GM10266 (cell line): ENCODE data around the gene VAMP3.
A peak's percentile ranks its signal among the peaks of the same experiment; 100 is the strongest.

ENCODE experiments used
- DNase-seq: peaks from one replicate; pipeline ENCODE4 v3.0.0; 2012; ENCODE audit errors: extremely low spot score
- CTCF ChIP-seq: IDR thresholded peaks from 2 replicates; pipeline ENCODE4 v1.5.1; 2012; ENCODE audit warnings: mild to moderate bottlenecking, low read depth; ENCODE audit not compliant: control insufficient read depth, insufficient read depth; ENCODE audit errors: missing control alignments

The VAMP3 gene

GRCh38 chr1:7761103-7761502 lies 10.0 kb upstream of the VAMP3 start:
- no peak for DNase-seq
- TF ChIP-seq CTCF: no peak

GRCh38 chr1:7767176-7767575 lies 3.9 kb upstream of the VAMP3 start:
- TF ChIP-seq CTCF: no peak
- DNase-seq: no peak

GRCh38 chr1:7768583-7768982 lies 2.5 kb upstream of the VAMP3 start:
- no peak for TF ChIP-seq CTCF
- no peak for DNase-seq

GRCh38 chr1:7769673-7770412 lies 1.3 kb upstream of the VAMP3 start:
- TF ChIP-seq CTCF: no peak
- no peak for DNase-seq

GRCh38 chr1:7770669-7770996 lies 463 bp upstream of the VAMP3 start:
- DNase-seq: peak; percentile 42
- TF ChIP-seq CTCF: no peak

GRCh38 chr1:7771823-7772299 lies 765 bp downstream of the VAMP3 start:
- no peak for TF ChIP-seq CTCF
- DNase-seq: no peak

- TF ChIP-seq CTCF: no peak
- no peak for DNase-seq
These were observed 6.5 kb downstream of the VAMP3 start for GRCh38 chr1:7777591-7777990.
